ENCODE data around the gene LRMDA. TPM values are rescaled to one million over a fixed set of nuclear protein-coding genes. Genes with fewer than 3 reads are reported as not detected.

Gene LRMDA
- total RNA-seq, 1 donor from 2014 or later = 2.1 TPM

DNA sequence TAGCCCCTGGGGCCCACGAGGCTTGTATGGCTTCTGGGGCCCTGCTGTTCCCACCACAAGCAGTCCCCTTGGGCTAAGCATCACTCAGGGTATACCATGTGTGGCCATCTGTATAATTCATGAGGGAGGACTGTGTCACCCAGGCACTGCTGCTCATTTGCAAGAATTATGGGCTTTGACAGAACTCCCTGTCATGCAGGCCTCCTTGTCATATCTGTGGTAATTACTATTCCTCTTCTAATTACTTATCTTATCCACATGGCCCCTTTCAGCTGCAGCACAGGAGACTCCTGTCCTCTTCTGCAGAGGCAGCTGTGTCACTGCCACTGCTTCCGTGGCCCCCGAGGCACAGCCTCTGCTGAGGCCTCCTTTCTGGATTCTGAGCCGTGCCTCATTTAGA lies 46.3 kb downstream of the LRMDA start:
- Mint-ChIP-seq H3K36me3 (ENCODE audit: unreplicated experiment) (no peaks in the 10 kb centered on the region), H3K4me1 (ENCODE audit: low read depth, unreplicated experiment) (no peaks in the 10 kb centered on the region), H3K9me3 (ENCODE audit: unreplicated experiment) (peaks cover 2% of the 10 kb centered on the region), H3K27ac (ENCODE audit: unreplicated experiment) (peak overlapping the region; percentile 35), H3K4me3 (ENCODE audit: unreplicated experiment) (no peak overlapping the region), H3K27me3 (ENCODE audit: unreplicated experiment) (peaks cover 2% of the 10 kb centered on the region)
- TF ChIP-seq, protein P1, sequence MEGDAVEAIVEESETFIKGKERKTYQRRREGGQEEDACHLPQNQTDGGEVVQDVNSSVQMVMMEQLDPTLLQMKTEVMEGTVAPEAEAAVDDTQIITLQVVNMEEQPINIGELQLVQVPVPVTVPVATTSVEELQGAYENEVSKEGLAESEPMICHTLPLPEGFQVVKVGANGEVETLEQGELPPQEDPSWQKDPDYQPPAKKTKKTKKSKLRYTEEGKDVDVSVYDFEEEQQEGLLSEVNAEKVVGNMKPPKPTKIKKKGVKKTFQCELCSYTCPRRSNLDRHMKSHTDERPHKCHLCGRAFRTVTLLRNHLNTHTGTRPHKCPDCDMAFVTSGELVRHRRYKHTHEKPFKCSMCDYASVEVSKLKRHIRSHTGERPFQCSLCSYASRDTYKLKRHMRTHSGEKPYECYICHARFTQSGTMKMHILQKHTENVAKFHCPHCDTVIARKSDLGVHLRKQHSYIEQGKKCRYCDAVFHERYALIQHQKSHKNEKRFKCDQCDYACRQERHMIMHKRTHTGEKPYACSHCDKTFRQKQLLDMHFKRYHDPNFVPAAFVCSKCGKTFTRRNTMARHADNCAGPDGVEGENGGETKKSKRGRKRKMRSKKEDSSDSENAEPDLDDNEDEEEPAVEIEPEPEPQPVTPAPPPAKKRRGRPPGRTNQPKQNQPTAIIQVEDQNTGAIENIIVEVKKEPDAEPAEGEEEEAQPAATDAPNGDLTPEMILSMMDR (IDR thresholded peaks at IDR 0.05; ENCODE audit: partially characterized antibody, unreplicated experiment) = no peak
- DNase-seq = no peak

DNA sequence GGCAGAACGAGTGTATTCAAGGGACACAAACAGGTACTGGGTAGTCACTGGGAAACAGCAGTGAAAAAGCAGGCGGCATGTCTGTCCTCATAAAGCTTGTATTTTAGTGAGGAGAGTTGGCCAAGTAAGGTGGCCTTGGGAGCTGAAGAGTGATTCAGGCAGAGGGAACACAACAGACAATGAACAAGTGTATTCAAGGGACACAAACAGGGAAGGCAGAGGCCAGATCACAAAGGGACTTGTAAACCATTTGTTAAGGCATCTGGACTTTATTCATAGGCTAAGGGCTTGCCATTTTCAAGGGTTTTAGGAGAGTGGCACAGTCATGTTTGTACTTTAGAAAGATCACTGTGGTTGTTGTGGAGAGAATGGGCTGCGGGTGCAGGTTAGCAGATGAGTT lies 49.0 kb downstream of the LRMDA start:
- Mint-ChIP-seq H3K4me3 (ENCODE audit: unreplicated experiment) (no peak overlapping the region), H3K27ac (ENCODE audit: unreplicated experiment) (no peak overlapping the region), H3K27me3 (ENCODE audit: unreplicated experiment) (no peaks in the 10 kb centered on the region), H3K9me3 (ENCODE audit: unreplicated experiment) (peaks cover 4% of the 10 kb centered on the region), H3K36me3 (ENCODE audit: unreplicated experiment) (no peaks in the 10 kb centered on the region), H3K4me1 (ENCODE audit: low read depth, unreplicated experiment) (no peaks in the 10 kb centered on the region)
- TF ChIP-seq, protein P1 (IDR thresholded peaks at IDR 0.05; ENCODE audit: partially characterized antibody, unreplicated experiment) = no peak
- no peak for DNase-seq

DNA sequence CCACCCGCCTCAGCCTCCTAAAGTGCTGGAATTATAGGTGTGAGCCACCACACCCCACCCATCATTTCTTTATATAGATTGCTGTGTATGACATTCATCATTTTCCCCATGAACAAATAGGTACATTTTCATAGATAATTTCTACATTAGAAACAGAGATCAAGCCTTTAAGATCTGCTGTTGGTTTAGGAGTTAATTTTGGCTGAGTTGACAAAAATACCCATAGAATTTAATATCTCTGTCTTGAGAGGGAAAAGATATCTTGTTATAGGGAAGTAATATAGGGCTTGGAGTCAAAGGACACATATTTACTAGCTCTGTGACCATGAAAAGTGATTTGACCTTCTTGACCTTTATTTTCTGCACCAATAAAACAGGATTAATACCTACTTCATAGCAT lies 51.8 kb downstream of the LRMDA start:
- no peaks in the 10 kb centered on the region for H3K36me3 Mint-ChIP-seq (ENCODE audit: unreplicated experiment)
- TF ChIP-seq, protein P1 (IDR thresholded peaks at IDR 0.05; ENCODE audit: partially characterized antibody, unreplicated experiment) = no peak

DNA sequence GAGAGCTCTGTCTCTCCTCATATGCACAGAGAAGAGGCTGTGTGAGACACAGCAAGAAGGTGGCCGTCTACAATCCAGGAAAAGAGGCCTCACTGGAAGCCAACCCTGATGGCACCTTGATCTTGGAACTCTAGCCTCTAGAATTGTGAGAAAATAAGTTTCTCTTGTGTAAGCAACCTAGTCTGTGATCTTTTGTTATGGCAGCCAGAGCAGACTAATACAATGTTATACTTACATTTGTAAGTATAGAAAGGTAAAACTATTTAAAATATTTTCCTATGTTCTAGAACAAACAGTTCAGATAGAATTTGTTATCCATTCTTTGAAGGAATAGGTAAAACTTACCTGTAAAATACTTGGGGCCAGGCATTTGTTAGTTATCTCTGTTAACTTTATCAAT lies 53.3 kb downstream of the LRMDA start:
- DNase-seq = no peak
- H3K27me3 Mint-ChIP-seq (ENCODE audit: unreplicated experiment) = no peaks in the 10 kb centered on the region
- H3K9me3 Mint-ChIP-seq (ENCODE audit: unreplicated experiment) = peaks cover 1% of the 10 kb centered on the region
- TF ChIP-seq, protein P1 (IDR thresholded peaks at IDR 0.05; ENCODE audit: partially characterized antibody, unreplicated experiment) = no peak
- H3K27ac Mint-ChIP-seq (ENCODE audit: unreplicated experiment) = no peak overlapping the region
- no peak overlapping the region for H3K4me3 Mint-ChIP-seq (ENCODE audit: unreplicated experiment)
- no peaks in the 10 kb centered on the region for H3K4me1 Mint-ChIP-seq (ENCODE audit: low read depth, unreplicated experiment)
- H3K36me3 Mint-ChIP-seq (ENCODE audit: unreplicated experiment) = no peaks in the 10 kb centered on the region

More for the DNA sequence above, 51.8 kb downstream of the LRMDA start:
- Mint-ChIP-seq H3K9me3 (ENCODE audit: unreplicated experiment) (peaks cover 1% of the 10 kb centered on the region), H3K4me1 (ENCODE audit: low read depth, unreplicated experiment) (no peaks in the 10 kb centered on the region), H3K27ac (ENCODE audit: unreplicated experiment) (no peak overlapping the region), H3K4me3 (ENCODE audit: unreplicated experiment) (no peak overlapping the region), H3K27me3 (ENCODE audit: unreplicated experiment) (no peaks in the 10 kb centered on the region)
- no peak for DNase-seq

DNA sequence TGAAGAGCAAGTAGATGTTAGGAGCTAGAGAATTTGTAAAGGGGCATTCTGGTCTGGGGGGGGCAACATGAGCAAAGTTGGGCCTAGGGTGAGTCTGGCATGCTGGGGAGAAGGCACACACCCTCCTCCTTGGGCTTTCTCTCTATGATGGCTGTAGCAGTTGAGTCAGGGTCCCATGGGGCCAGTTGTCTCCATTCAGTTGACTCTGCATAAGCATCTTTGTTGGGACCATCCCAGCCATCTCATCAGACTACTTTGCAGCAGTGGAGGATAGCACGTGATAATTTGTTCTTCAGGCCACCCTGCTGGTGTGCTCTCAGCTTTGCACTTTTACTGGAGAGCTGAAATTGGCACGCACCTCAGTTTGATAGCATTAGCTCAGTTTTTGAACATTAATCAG lies 55.2 kb downstream of the LRMDA start:
- Mint-ChIP-seq H3K9me3 (ENCODE audit: unreplicated experiment) (peaks cover 1% of the 10 kb centered on the region), H3K4me3 (ENCODE audit: unreplicated experiment) (no peak overlapping the region), H3K4me1 (ENCODE audit: low read depth, unreplicated experiment) (no peaks in the 10 kb centered on the region), H3K27me3 (ENCODE audit: unreplicated experiment) (no peaks in the 10 kb centered on the region), H3K27ac (ENCODE audit: unreplicated experiment) (no peak overlapping the region), H3K36me3 (ENCODE audit: unreplicated experiment) (no peaks in the 10 kb centered on the region)
- DNase-seq = no peak
- TF ChIP-seq, protein P1 (IDR thresholded peaks at IDR 0.05; ENCODE audit: partially characterized antibody, unreplicated experiment) = no peak
